IMR-90 (cell line): ENCODE data around the gene NARF.

Experiments used
- CEBPB ChIP-seq: IDR thresholded peaks from 2 replicates; pipeline ENCODE4 v1.6.1; 2012; ENCODE audit warnings: low read depth, low read length, improper control_type of control experiment
- CHD1 ChIP-seq: IDR thresholded peaks from 2 replicates; pipeline ENCODE4 v1.6.1; 2012; ENCODE audit warnings: low read depth, low read length, improper control_type of control experiment
- CTCF ChIP-seq: conservative IDR thresholded peaks from 2 replicates; pipeline ENCODE4 v1.5.1; 2012; ENCODE audit warnings: mild to moderate bottlenecking, low read depth, low read length, improper control_type of control experiment
- ELK1 ChIP-seq: fragments of 150-350 bp; IDR thresholded peaks from 2 replicates; pipeline ENCODE4 v1.6.1; 2016; ENCODE audit warnings: low read depth, mild to moderate bottlenecking, low read length, moderate library complexity, borderline replicate concordance
- MAFK ChIP-seq: IDR thresholded peaks from 2 replicates; pipeline ENCODE4 v1.6.1; 2012; ENCODE audit warnings: low read depth, low read length, improper control_type of control experiment
- MAZ ChIP-seq: IDR thresholded peaks from 2 replicates; pipeline ENCODE4 v1.6.1; 2012; ENCODE audit warnings: low read depth, mild to moderate bottlenecking, low read length, improper control_type of control experiment, moderate library complexity, borderline replicate concordance
- POLR2A ChIP-seq: IDR thresholded peaks from 2 replicates; pipeline ENCODE4 v1.6.1; 2012; ENCODE audit warnings: mild to moderate bottlenecking, low read depth, low read length
- RAD21 ChIP-seq: IDR thresholded peaks from 2 replicates; pipeline ENCODE4 v1.6.1; 2012; ENCODE audit warnings: low read length, improper control_type of control experiment
- RCOR1 ChIP-seq: IDR thresholded peaks from 2 replicates; pipeline ENCODE4 v1.6.1; 2012; ENCODE audit warnings: mild to moderate bottlenecking, low read length, improper control_type of control experiment; ENCODE audit not compliant: insufficient replicate concordance
- RFX5 ChIP-seq: IDR thresholded peaks from 2 replicates; pipeline ENCODE4 v1.8.0; 2012; ENCODE audit warnings: low read depth, mild to moderate bottlenecking, low read length, moderate library complexity
- USF2 ChIP-seq: fragments of 150-350 bp; IDR thresholded peaks from 2 replicates; pipeline ENCODE4 v1.6.1; 2017; ENCODE audit warnings: mild to moderate bottlenecking, antibody characterized with exemption, low read length, low read depth

- TF ChIP-seq MAFK (no peak), CTCF (no peak), CEBPB (no peak), USF2 (no peak), MAZ (no peak), POLR2A (no peak), RAD21 (no peak), RFX5 (no peak), RCOR1 (no peak), CHD1 (no peak), ELK1 (no peak)
These were observed 8.6 kb upstream of the NARF start for GRCh38 chr17:82449883-82450356.
